Hematopoietic multipotent progenitor cell treated with erythropoietin and hydrocortisone succinate and interleukin-3 and kit ligand, for 8 days (in vitro differentiated cells): ENCODE measurements around the gene TRAF3.
A peak's percentile ranks its signal among the peaks of the same experiment; 100 is the strongest.

Experiments
- DNase-seq: peaks from one replicate; pipeline ENCODE4 v3.0.0-alpha.2; 2015

Gene TRAF3

GRCh38 chr14:102776761-102777710 is at the start of gene TRAF3:
TRAF3 (plus strand) TSS chr14:102777449; CDS start chr14:102870202, 92,753 bp downstream.
- DNase-seq = peak; percentile 35

- DNase-seq = no peak
Measured at GRCh38 chr14:102728501-102728900, 48.7 kb upstream of the TRAF3 start.

- no peak for DNase-seq
Measured at GRCh38 chr14:102729268-102729667, 48.0 kb upstream of the TRAF3 start.

GRCh38 chr14:102729825-102730224 is 47.4 kb upstream of the TRAF3 start:
- DNase-seq = no peak

- no peak for DNase-seq
Measured at GRCh38 chr14:102731101-102731870, 46.0 kb upstream of the TRAF3 start.

GRCh38 chr14:102731871-102732800 is 45.1 kb upstream of the TRAF3 start:
- DNase-seq = no peak

GRCh38 chr14:102732924-102733323 is 44.3 kb upstream of the TRAF3 start:
- no peak for DNase-seq

- DNase-seq = no peak
Measured at GRCh38 chr14:102733326-102733725, 43.9 kb upstream of the TRAF3 start.

- DNase-seq = no peak
Measured at GRCh38 chr14:102734436-102734835, 42.8 kb upstream of the TRAF3 start.

- no peak for DNase-seq
Measured at GRCh38 chr14:102736956-102737355, 40.3 kb upstream of the TRAF3 start.

GRCh38 chr14:102737402-102738372 is 39.6 kb upstream of the TRAF3 start:
- no peak for DNase-seq

- no peak for DNase-seq
Measured at GRCh38 chr14:102738373-102739189, 38.7 kb upstream of the TRAF3 start.

- DNase-seq = no peak
Measured at GRCh38 chr14:102739190-102739469, 38.1 kb upstream of the TRAF3 start.

GRCh38 chr14:102746634-102747438 is 30.4 kb upstream of the TRAF3 start:
- DNase-seq = peak; percentile 47

- no peak for DNase-seq
Measured at GRCh38 chr14:102748806-102749205, 28.4 kb upstream of the TRAF3 start.

GRCh38 chr14:102749393-102750305 is 27.6 kb upstream of the TRAF3 start:
- DNase-seq = no peak

- DNase-seq = no peak
Measured at GRCh38 chr14:102750376-102750775, 26.9 kb upstream of the TRAF3 start.

GRCh38 chr14:102751088-102751487 is 26.2 kb upstream of the TRAF3 start:
- no peak for DNase-seq
